OCI-LY1 (cell line): ENCODE results near the gene ARHGEF4.
"Not testable (repeated sequence)": the region's sequence is repeated elsewhere in the genome, so short reads cannot be mapped to it uniquely, and the experiment has no call there.

Experiments
- H2AFZ ChIP-seq: fragments of 200-600 bp; sonication (generic), shearing (Covaris generic); 2 replicates; pipeline ENCODE4 v1.6.0; 2014; ENCODE audit warnings: antibody characterized with exemption, mild to moderate bottlenecking, low read length
- H3F3A ChIP-seq: fragments of 200-600 bp; sonication (generic), shearing (Covaris generic); 2 replicates; pipeline ENCODE4 v1.6.0; 2014; ENCODE audit warnings: mild to moderate bottlenecking, antibody characterized with exemption, low read length, moderate library complexity; ENCODE audit not compliant: insufficient read depth
- H3K27ac ChIP-seq: fragments of 200-600 bp; sonication (generic); 2 replicates; pipeline ENCODE4 v1.5.1; 2014; ENCODE audit warnings: low read length, mixed run types, mild to moderate bottlenecking, low read depth; ENCODE audit not compliant: poor library complexity, severe bottlenecking
- H3K27me3 ChIP-seq: fragments of 200-600 bp; sonication (generic); 2 replicates; pipeline ENCODE4 v1.6.0; 2014; ENCODE audit warnings: antibody characterized with exemption, mild to moderate bottlenecking, low read length, moderate library complexity; ENCODE audit not compliant: insufficient read depth
- H3K36me3 ChIP-seq: fragments of 200-600 bp; sonication (generic); 2 replicates; pipeline ENCODE4 v1.6.1; 2014; ENCODE audit warnings: mild to moderate bottlenecking, antibody characterized with exemption, low read length, moderate library complexity, mixed read lengths; ENCODE audit not compliant: insufficient read depth
- H3K4me1 ChIP-seq: fragments of 200-600 bp; sonication (generic); 2 replicates; pipeline ENCODE4 v1.5.1; 2014; ENCODE audit warnings: mild to moderate bottlenecking, low read length, moderate library complexity; ENCODE audit not compliant: insufficient read depth, severe bottlenecking
- H3K4me2 ChIP-seq: fragments of 200-600 bp; sonication (generic), shearing (Covaris generic); 2 replicates; pipeline ENCODE4 v1.6.1; 2014; ENCODE audit warnings: low read length
- H3K4me3 ChIP-seq: fragments of 200-600 bp; sonication (generic); 2 replicates; pipeline ENCODE4 v1.5.1; 2014; ENCODE audit warnings: low read length, low read depth, mild to moderate bottlenecking, mixed read lengths; ENCODE audit not compliant: poor library complexity, severe bottlenecking
- H3K79me2 ChIP-seq: fragments of 200-600 bp; shearing (Covaris generic); 2 replicates; pipeline ENCODE4 v1.6.1; 2016; ENCODE audit warnings: mixed run types, low read length, mixed read lengths; ENCODE audit not compliant: insufficient read depth
- H3K9ac ChIP-seq: fragments of 200-600 bp; sonication (generic), shearing (Covaris generic); 2 replicates; pipeline ENCODE4 v1.6.1; 2014; ENCODE audit warnings: mild to moderate bottlenecking, low read length, mixed read lengths
- H3K9me2 ChIP-seq: fragments of 200-600 bp; sonication (generic), shearing (Covaris generic); 2 replicates; pipeline ENCODE4 v1.6.1; 2014; ENCODE audit warnings: low read depth, mild to moderate bottlenecking, low read length, mixed read lengths
- H3K9me3 ChIP-seq: fragments of 200-600 bp; shearing (Covaris generic); 2 replicates; pipeline ENCODE4 v1.6.1; 2014; ENCODE audit warnings: low read length, mixed read lengths
- H4K20me1 ChIP-seq: fragments of 200-600 bp; sonication (generic), shearing (Covaris generic); 2 replicates; pipeline ENCODE4 v1.6.0; 2016; ENCODE audit warnings: mild to moderate bottlenecking, low read length; ENCODE audit not compliant: insufficient read depth
- EZH2 ChIP-seq: fragments of 200-600 bp; sonication (generic), shearing (Covaris generic); IDR thresholded peaks from 2 replicates; pipeline ENCODE4 v1.8.0; 2017; ENCODE audit warnings: borderline replicate concordance, mixed run types, mild to moderate bottlenecking, antibody characterized with exemption, low read length, moderate library complexity, mixed read lengths
- TF ChIP-seq, protein P1 (sequence below): fragments of 200-600 bp; sonication (generic), shearing (Covaris generic); IDR thresholded peaks from 2 replicates; pipeline ENCODE4 v1.5.1; 2017; ENCODE audit warnings: mild to moderate bottlenecking, antibody characterized with exemption, low read length, moderate library complexity, mixed read lengths

Gene ARHGEF4

DNA sequence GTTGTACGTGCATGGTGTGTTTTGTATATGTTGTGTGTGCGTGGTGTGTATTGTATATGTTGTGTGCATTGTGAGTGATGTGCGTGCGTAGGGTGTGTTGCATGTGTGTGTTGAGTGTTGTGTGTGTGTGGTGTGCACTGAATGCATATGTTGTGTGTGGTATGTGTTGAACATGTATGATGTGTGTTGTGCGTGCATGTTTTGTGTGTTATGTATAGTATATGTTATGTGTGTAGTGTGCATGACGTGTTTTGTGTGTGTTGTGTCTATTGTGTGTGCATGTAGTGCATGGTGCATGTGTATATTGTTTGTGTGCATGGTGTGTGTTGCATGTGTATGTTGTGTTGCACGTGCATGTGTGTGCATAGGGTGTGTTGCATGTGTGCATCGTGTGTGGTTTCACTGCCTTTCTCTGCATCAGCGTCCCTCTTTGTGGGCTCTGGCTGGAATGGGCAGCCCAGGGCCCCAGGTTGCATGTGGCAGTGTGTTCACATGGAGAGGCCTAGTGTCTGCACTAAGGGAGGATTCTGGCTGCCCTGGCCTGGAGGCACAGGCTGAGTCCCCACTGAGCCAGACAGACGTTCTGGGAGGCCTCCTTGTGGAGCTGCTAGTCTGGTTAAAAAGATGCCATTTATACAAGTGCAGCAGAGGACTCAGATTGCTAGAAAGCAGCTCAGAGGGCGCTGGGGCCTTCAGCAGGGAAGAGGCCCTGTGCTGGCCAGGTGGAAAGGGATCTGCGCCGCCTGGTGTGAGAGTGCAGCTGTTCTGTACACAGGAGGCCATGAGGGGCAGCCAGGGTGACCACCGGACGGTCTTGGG lies 149.3 kb downstream of the ARHGEF4 start:
- H3K9me2 ChIP-seq, result no peaks in the 10 kb centered on the region
- no peaks in the 10 kb centered on the region for H3K27me3 ChIP-seq
- H3K9me3 ChIP-seq, result no peaks in the 10 kb centered on the region
- no peaks in the 10 kb centered on the region for H3K36me3 ChIP-seq
- no peak overlapping the region for H3K9ac ChIP-seq
- TF ChIP-seq, protein P1, sequence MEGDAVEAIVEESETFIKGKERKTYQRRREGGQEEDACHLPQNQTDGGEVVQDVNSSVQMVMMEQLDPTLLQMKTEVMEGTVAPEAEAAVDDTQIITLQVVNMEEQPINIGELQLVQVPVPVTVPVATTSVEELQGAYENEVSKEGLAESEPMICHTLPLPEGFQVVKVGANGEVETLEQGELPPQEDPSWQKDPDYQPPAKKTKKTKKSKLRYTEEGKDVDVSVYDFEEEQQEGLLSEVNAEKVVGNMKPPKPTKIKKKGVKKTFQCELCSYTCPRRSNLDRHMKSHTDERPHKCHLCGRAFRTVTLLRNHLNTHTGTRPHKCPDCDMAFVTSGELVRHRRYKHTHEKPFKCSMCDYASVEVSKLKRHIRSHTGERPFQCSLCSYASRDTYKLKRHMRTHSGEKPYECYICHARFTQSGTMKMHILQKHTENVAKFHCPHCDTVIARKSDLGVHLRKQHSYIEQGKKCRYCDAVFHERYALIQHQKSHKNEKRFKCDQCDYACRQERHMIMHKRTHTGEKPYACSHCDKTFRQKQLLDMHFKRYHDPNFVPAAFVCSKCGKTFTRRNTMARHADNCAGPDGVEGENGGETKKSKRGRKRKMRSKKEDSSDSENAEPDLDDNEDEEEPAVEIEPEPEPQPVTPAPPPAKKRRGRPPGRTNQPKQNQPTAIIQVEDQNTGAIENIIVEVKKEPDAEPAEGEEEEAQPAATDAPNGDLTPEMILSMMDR, result no peak
- no peak for TF ChIP-seq EZH2
- no peak overlapping the region for H3K4me2 ChIP-seq
- no peak overlapping the region for H3K4me3 ChIP-seq
- no peaks in the 10 kb centered on the region for H3K4me1 ChIP-seq
- H2AFZ ChIP-seq, result no peak overlapping the region
- no peaks in the 10 kb centered on the region for H3K79me2 ChIP-seq
- no peaks in the 10 kb centered on the region for H4K20me1 ChIP-seq
- H3K27ac ChIP-seq, result no peak overlapping the region
- H3F3A ChIP-seq, result no peaks in the 10 kb centered on the region

DNA sequence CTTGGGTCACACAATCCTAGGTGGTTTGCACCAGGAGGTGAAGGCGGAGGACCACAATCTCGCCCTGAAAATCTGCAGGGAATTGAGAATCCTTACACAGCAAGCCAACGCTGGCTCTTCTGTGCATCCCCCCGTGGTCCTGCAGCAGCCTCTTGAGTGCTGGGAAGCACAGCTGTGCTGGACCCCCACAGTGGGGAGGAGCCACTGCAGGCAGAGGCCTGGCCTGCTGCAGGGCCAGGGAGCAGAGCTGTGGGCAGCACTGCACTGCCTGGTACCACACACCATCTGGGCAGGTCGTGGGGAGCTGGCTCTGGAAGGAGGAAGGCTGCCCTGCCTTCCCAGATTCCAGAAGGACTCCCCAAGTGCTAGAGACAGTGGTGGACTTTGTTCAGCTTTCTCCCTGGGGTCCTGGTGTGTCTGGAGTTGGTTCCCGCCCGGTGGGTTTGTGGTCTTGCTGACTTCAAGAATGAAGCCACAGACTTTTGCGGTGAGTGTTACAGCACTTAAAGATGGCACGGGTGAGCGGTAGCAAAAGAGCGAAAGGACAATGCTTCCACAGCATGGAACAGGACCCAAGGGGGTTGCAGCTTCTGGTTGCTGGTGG lies 150.3 kb downstream of the ARHGEF4 start:
- Histone ChIP-seq H3K79me2 (no peaks in the 10 kb centered on the region), H3K4me2 (no peak overlapping the region), H3K4me1 (no peaks in the 10 kb centered on the region), H4K20me1 (no peaks in the 10 kb centered on the region), H3K4me3 (no peak overlapping the region), H3K36me3 (no peaks in the 10 kb centered on the region), H3K9me2 (no peaks in the 10 kb centered on the region), H3K9ac (no peak overlapping the region), H3K9me3 (no peaks in the 10 kb centered on the region), H3K27me3 (no peaks in the 10 kb centered on the region), H3K27ac (no peak overlapping the region), H2AFZ (no peak overlapping the region), H3F3A (no peaks in the 10 kb centered on the region)
- TF ChIP-seq EZH2, result no peak
- TF ChIP-seq, protein P1, result no peak

DNA sequence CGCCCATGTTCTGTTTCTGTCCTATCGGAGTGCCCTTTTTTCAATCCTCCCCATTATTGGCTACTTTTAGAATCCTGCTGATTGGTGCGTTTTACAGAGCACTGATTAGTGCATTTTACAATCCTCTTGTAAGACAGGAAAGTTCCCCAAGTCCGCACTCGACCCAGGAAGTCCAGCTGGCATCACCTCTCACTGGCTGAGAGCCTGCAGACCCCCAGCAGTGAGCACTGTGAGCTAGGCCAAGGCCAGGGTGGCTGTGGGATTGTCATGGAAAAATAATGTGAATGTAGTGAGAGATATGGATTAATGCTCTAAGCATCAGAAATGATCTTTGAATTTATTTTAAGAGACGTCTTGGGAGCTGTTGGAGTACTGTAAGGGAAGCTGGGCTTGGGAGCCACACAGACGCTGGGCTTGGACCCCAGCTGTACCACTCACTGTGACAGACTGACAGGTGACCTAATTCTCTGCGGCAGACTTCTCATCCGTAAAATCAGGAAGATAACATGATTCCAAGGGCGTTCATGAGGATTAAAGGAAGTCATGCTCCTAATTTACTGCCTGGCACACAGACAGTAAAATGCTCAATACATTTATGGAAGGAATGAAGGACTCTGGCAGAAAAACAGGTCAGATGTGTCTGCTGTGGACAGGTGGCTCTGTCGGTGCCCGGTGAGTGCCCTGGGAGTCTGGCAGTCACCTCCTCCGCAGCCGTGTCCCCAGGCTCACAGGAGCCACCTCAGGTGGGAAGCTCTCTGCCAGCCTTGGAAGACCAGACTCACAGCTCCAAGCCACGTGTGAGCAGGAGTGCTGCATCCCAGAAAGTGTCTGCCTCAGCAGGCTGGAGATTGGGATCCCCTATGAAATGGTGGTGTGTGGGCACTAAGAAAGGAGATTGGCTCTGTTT lies 151.1 kb downstream of the ARHGEF4 start:
- no peaks in the 10 kb centered on the region for H3K79me2 ChIP-seq
- H3K27me3 ChIP-seq, result no peaks in the 10 kb centered on the region
- no peaks in the 10 kb centered on the region for H3K4me1 ChIP-seq
- H2AFZ ChIP-seq, result no peak overlapping the region
- H3K4me3 ChIP-seq, result no peak overlapping the region
- H3K4me2 ChIP-seq, result no peak overlapping the region
- H3K27ac ChIP-seq, result no peak overlapping the region
- no peak for TF ChIP-seq EZH2
- TF ChIP-seq, protein P1, result no peak
- no peaks in the 10 kb centered on the region for H3K9me3 ChIP-seq
- H3K9ac ChIP-seq, result no peak overlapping the region
- H3F3A ChIP-seq, result no peaks in the 10 kb centered on the region
- no peaks in the 10 kb centered on the region for H3K9me2 ChIP-seq
- H3K36me3 ChIP-seq, result no peaks in the 10 kb centered on the region
- no peaks in the 10 kb centered on the region for H4K20me1 ChIP-seq

DNA sequence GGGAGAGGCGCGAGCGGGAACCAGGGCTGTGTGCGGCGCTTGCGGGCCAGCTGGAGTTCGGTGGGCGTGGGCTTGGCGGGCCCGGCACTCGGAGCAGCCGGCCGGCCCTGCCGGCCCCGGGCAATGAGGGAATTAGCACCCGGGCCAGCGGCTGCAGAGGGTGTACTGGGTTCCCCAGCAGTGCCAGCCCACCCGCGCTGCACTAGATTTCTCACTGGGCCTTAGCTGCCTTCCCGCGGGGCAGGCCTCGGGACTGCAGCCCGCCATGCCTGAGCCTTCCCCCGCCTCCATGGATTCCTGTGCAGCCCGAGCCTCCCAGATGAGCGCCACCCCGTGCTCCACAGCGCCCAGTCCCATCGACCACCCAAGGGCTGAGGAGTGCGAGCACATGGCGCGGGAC lies 154.7 kb downstream of the ARHGEF4 start:
- not testable (repeated sequence) for H3F3A ChIP-seq, H3K27ac ChIP-seq, H4K20me1 ChIP-seq, H3K4me2 ChIP-seq, H3K9ac ChIP-seq, H2AFZ ChIP-seq, H3K4me1 ChIP-seq, H3K9me2 ChIP-seq, H3K27me3 ChIP-seq, H3K9me3 ChIP-seq, H3K4me3 ChIP-seq, H3K36me3 ChIP-seq, H3K79me2 ChIP-seq

DNA sequence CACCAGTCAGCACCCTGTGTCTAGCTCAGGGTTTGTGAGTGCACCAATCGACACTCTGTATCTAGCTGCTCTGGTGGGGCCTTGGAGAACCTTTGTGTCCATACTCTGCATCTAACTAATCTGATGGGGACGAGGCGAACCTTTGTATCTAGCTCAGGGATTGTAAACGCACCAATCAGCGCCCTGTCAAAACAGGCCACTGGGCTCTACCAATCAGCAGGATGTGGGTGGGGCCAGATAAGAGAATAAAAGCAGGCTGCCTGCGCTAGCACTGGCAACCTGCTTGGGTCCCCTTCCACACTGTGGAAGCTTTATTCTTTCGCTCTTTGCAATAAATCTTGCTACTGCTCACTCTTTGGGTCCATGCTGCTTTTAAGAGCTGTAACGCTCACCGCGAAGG lies 155.3 kb downstream of the ARHGEF4 start:
- not testable (repeated sequence) for H3K36me3 ChIP-seq, H3K4me2 ChIP-seq, H3K9me3 ChIP-seq, H3K4me1 ChIP-seq, H2AFZ ChIP-seq, H3K27me3 ChIP-seq, H3K9me2 ChIP-seq, H3K79me2 ChIP-seq, H4K20me1 ChIP-seq, H3K27ac ChIP-seq, H3K4me3 ChIP-seq, H3F3A ChIP-seq, H3K9ac ChIP-seq
